ENCODE results near the gene HPGD.

The HPGD gene

DNA sequence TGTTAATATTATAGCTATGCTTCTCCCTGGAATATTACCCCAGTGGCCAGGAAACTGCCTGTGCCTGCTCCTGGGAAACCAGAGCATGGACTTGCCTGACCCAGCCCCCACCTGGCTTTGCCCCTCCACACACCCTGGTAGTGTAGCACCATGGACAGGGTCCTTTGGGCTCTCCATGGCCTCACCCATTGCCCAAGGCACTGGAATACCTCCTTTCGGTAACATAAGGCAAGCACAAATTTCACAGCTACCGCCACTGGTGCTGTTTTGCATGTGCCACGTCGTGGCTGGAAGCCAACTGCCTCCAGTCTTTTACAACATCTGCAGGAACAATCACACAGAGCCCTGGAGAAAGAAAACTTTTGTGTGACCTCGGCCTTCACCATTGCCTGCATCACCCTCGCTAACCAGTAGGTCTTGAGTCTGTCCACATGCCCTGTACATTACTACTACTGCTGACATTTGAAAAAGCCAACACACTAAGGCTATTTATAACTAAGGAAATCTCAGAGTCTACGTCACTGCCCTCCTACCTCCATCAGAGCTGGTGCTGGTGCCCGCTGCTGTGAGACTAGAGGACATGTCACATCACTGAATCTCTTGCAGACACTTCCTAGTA lies 47.7 kb downstream of the HPGD start:
- DNase-seq (ENCODE audit: low read depth in 2 of 2) = no peak

DNA sequence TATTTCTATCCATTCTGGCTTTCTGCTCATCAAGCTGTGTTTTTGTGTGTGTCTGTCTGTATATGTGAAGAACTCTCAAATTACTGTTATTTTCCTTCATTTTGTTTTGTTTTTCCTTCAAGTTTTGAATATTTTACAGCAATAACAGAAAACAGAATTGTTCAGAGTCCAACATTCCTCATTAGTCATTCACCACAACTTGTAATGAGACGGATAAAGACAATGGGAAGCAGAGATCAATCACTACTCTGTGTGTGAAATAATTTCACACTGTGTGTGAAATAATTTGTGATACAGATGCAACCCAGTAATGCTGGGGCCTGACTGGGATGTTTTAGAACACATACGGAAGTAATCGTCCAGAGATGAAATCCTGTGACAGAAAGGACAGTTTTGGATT lies 55.2 kb downstream of the HPGD start:
- no peak for DNase-seq (ENCODE audit: low read depth in 2 of 2)

DNA sequence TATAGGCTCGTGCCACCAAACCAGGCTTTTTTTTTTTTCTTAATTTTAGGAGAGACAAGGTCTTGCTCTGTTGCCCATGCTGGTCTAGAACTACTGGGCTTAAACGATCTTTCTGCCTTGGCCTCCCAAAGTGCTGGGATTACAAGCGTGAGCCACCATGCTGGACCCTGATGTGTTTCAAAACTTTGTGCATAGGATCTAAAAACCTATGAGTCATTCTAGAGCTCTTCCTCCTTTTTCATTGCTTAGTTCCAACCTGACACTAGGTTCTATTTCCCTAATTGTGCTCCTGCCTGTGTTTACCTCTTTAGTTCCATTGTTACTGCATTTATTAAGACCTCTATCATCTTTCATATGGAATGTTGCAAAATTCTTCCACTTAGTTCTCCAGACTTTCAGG lies 57.3 kb downstream of the HPGD start:
- no peak for DNase-seq (ENCODE audit: low read depth in 2 of 2)

DNA sequence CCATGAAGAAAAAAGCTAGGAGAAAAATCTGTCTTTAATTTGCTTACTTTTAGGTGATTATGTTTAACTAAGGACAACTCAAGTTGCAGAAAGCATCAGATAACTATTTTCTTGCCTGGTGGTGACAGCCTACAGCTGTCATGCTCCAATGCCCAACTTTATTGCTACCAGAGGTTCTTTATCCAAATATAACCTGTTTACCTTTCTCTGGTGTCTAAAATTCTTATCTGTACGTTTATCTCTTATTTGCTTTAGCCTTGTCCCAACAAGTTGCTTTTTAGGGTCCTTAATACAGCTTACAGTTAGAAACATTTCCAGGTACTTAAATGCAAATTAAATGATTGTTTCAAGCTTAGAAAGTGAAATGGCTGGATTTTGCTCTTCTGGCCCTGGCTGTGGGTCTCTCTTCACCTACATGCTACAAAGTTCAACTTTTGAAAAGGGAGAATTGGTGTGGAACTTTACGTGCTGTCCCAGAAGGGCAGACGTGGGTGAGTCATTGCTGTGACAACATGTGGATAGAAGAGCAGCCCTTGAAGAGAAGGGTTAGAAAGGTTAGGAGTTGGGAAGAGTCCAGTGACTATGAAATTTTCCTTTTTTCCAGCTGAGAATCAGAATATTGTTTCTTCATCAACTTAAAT lies 60.7 kb downstream of the HPGD start:
- no peak for DNase-seq (ENCODE audit: low read depth in 2 of 2)

DNA sequence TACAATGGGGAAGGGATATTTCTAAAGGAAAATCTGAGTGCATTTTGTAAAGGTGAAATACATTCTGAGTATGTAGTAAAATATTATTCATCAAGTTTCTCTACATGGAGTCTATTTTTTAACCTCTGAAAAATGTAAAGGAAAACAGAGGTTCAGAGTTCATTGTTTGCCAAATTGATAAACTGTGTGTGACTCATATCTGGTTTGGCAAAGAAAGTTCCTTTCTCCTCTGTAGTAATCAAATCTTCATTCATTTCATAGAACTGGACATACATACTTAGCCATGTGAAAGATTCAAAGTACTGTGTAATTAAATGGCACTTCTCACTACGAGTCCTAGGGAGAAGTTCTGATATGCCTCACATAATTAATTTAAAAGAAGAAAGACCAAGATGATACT lies 61.6 kb downstream of the HPGD start:
- DNase-seq (ENCODE audit: low read depth in 2 of 2) = no peak

DNA sequence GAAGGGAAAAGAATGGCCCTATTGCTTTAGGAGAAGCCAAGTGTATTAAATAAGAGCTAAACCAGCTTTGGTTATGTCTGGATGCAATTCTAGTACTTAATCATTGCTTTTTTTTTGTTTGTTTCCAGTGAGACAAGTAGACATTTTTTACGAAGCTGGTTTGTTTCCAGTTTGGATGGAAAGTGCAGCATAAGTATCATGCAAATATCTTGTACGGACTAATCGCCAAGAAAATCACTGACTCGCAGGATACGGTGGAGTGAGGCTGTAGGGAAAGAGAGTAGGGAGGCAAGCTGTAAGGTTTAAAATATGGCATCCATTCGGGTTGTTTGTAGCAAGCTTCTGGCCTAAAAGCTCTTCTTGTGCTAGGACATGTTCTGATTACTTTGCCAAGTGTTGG lies 64.8 kb downstream of the HPGD start:
- no peak for DNase-seq (ENCODE audit: low read depth in 2 of 2)

DNA sequence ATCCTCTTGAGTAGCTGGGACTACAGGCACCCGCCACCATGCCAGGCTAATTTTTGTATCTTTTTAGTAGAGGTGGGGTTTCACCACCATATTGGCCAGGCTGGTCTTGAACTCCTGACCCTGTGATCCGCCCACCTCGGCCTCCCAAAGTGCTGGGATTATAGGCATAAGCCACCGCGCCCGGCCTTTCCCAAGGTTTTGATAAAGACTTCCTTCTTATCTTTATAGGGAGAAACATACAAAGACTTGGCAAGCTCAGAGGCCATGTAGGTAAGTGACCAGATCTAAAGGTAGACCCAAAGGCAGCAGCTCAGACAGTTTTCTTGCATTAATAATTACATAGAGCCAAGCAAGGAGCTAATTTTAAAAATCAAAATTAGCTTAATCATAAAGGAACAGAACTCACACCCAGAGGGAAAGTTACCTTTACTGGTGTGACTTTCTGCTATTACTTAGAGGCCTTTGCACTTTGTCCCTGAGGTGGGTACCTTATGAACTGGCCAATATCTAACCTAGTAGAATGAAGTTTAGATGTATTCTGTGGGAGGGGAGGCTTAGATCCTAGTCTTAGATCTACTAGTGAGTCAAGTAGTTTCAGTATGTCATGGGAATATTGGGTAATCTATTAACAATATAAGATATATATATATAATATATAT lies 67.3 kb downstream of the HPGD start:
- DNase-seq (ENCODE audit: low read depth in 2 of 2) = no peak

DNA sequence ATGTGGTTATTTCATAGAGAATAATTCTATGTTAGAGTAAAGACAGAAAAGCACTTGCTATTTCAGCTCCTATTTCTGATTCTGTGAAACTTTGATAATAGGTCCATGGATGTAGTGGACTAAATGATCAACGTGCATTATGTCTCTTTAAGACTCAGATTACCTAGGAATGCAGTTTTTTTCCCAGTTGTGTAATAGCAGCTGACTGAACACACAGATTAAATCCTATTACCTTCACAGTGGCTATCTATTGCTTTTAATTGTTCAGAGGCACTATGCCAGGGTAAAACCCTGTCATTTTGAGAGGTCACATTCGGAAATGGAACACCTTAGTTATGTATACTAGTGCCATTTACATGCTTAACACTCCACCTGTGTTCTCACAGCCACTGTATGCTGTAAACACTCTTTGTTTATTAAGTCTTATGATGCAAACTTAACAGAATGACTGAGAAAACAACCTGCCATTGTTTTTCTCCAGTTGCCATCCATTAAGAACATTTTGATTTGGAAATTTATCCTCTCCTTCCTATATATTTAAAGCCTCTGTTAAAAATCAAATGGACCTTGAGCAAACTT lies 70.5 kb downstream of the HPGD start:
- DNase-seq (ENCODE audit: low read depth in 2 of 2) = no peak

DNA sequence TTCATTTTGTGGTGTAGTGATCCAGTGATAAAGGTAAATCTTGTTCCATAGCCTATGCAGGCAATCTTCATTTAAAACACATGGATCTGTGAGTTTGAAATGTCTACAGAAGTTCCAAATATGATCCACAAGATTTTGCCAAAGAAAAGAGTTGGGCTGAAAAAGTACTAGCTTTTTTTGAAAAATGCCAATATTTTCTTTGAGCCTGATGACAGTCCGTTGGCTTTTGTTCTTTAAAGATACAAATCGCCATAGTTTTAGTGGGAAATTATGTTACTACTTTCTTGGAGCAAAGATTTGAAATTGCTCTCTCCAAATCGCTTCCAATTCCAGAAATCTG lies 71.5 kb downstream of the HPGD start:
- no peak for DNase-seq (ENCODE audit: low read depth in 2 of 2)

DNA sequence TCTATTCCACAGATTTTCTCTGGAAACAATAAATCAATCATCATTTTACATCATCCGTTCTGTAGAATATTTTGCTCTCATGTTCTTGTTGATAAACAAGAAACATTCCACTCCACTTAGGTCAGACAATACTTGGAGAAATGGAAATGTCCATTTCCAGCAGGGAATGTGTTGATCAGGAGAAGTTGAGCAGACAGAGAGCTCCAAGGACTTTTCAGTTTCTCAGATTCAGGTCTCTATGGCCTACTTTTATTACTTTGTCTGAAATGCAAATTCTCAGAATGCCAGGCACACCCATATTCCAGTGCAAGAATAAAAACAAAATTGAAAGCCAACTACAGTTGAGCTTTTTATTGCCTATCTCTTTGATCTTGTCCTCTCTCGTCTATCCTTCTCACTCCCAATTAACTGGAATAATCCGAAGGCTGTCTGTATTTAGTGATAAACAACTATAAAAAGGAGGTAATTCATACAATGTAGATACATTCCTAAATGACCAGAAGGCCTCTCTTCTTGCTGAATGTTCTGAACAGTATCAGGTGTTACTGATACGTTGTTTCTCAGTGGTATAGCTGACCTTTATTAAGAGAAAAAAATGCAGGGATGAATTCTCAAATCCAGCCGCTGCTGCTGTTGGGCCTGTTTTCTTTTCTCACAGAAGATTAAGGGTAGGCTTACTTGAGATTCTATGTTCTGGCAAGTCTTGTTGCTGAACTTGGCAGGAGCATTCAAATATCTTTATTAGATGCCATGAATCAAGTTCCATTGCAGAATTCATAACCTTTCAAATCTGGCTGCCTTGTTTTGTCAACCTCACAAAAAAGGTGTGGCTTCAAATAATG lies 72.1 kb downstream of the HPGD start:
- DNase-seq (ENCODE audit: low read depth in 2 of 2) = no peak

DNA sequence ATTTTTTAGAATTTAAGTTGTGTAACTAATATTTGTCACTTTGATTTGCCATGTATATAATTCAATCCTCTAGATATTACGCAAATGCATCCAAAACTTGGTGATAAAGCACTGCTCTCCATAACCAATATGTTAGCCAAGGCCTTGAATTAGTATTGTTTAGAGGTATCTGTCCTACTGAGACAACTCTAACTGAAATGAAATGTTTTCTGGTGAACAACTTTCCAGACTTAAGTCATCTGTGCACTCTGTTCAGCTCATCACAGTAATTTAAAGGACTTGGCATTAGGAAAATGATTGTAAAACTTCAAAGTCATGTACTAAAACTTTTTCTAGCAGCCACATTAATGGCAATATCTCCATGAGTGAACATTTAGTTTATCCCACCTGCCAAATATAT lies 73.1 kb downstream of the HPGD start:
- DNase-seq (ENCODE audit: low read depth in 2 of 2) = no peak

DNA sequence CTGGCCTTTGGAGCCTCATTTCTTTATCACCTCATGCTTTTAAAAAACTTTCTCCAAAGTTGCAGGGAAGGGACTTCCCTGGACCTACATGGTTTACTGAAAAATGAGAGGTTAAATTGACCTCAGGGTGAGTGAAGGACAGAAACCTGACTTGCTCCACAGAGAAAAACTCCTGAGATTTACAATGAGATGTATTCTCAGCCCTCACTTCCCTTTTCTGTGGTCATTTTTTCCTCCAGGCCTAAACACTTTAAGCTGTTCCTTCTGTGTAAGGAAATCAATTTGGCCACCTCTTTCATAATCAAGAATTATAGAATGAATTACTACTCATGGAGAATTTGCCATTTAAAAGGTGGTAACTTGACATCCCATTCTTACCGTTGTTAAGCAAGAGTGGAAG lies 77.9 kb downstream of the HPGD start:
- DNase-seq (ENCODE audit: low read depth in 2 of 2) = no peak
